ENCODE results near the gene CYP4B1. TPM values are rescaled to one million over a fixed set of nuclear protein-coding genes. Genes with fewer than 3 reads are reported as not detected.

The CYP4B1 gene
- total and polyA plus RNA-seq, 2 donors (not counting 1 experiment from before 2014, with no cell fraction given) = not detected

DNA sequence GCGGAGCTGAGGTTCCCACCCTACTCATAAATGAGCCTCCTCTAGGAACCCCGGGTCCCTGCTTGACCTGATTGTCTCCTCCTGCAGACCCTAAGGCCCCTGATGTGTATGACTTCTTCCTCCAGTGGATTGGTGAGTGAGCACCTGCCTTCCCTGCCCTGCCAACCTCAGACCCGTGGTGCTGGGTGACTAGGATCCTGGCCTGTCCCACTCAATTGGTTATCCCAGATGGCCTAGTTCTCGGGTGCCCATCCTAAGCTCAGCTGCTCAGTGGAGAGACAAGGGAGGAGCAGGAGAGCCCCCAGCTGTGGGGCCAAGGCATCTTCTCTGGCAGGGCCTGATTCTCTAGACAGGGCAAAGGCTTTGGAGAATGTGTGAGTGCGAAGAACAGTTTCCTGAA is 12.2 kb downstream of the CYP4B1 start:
- Histone ChIP-seq H4K20me1 (ENCODE audit: control insufficient read depth, insufficient read depth, low read length, poor library complexity, severe bottlenecking) (no peaks in the 10 kb centered on the region), H3K4me3 (ENCODE audit: control extremely low read depth in 1 of 5, extremely low read depth in 1 of 5, insufficient read depth in 1 of 5, low read depth in 2 of 5, low read length in 4 of 5) (no peak overlapping the region), H3K36me3 (replicated peaks in 1 of 2; ENCODE audit: control extremely low read depth in 1 of 2, control insufficient read depth in 1 of 2, extremely low read depth in 1 of 2, insufficient read depth in 2 of 2, low read length in 1 of 2) (no peaks in the 10 kb centered on the region), H3K4me1 (ENCODE audit: control insufficient read depth in 2 of 2, insufficient read depth in 2 of 2, low read length in 2 of 2) (no peaks in the 10 kb centered on the region), H3K27me3 (replicated peaks in 1 of 4; ENCODE audit: control extremely low read depth in 1 of 4, control insufficient read depth in 3 of 4, insufficient read depth in 4 of 4, low read length in 3 of 4) (no peaks in the 10 kb centered on the region), H3K9me3 (ENCODE audit: control extremely low read depth in 1 of 3, control insufficient read depth in 2 of 3, insufficient read depth in 1 of 3, low read length in 2 of 3) (peaks cover 0 to 3% (median 0%) of the 10 kb centered on the region in 3 donors), H3K9ac (ENCODE audit: low read length) (no peak overlapping the region), H2AFZ (ENCODE audit: insufficient read depth, low read depth, low read length, poor library complexity, severe bottlenecking) (no peak overlapping the region), H3K79me2 (ENCODE audit: control insufficient read depth, insufficient read depth, low read length) (no peaks in the 10 kb centered on the region), H3K27ac (ENCODE audit: low read length in 2 of 2) (no peak overlapping the region), H3K4me2 (replicated peaks; ENCODE audit: low read depth, low read length, poor library complexity, severe bottlenecking) (no peak overlapping the region)
- Mint-ChIP-seq H3K9me3 (ENCODE audit: insufficient read depth) (peaks cover 5% of the 10 kb centered on the region), H3K4me3 (no peak overlapping the region), H3K4me1 (no peaks in the 10 kb centered on the region), H3K27ac (no peak overlapping the region), H3K27me3 (peaks cover 13% of the 10 kb centered on the region)
- TF ChIP-seq EZH2 (IDR thresholded peaks at IDR 0.05; ENCODE audit: borderline replicate concordance, insufficient read depth, low read depth, low read length, poor library complexity, severe bottlenecking) (no peak), CTCF (IDR thresholded peaks at IDR 0.05) (no peak)
- ATAC-seq (ENCODE audit: low read depth) = no peak
- WGBS (ENCODE audit: insufficient coverage) = 86% methylated on average over 4 of the region's 5 CpGs
- intact Hi-C loops (cut with micrococcal nuclease) = no loop called here
- ChIA-PET POLR2A (no interaction called here), CTCF (no interaction called here)
- DNase-seq = no peak

- peaks cover 0 to 6% (median 0%) of the 10 kb centered on the region in 3 donors for H3K9me3 ChIP-seq (ENCODE audit: control extremely low read depth in 1 of 3, control insufficient read depth in 2 of 3, insufficient read depth in 1 of 3, low read length in 2 of 3)
- no peak for DNase-seq
- no peak for ATAC-seq (ENCODE audit: low read depth)
- TF ChIP-seq EZH2 (IDR thresholded peaks at IDR 0.05; ENCODE audit: borderline replicate concordance, insufficient read depth, low read depth, low read length, poor library complexity, severe bottlenecking) (no peak), CTCF (IDR thresholded peaks at IDR 0.05) (no peak)
- H3K36me3 ChIP-seq (replicated peaks in 1 of 2; ENCODE audit: control extremely low read depth in 1 of 2, control insufficient read depth in 1 of 2, extremely low read depth in 1 of 2, insufficient read depth in 2 of 2, low read length in 1 of 2) = no peaks in the 10 kb centered on the region
- ChIA-PET CTCF (no interaction called here), POLR2A (no interaction called here)
- H3K9ac ChIP-seq (ENCODE audit: low read length) = no peak overlapping the region
- H3K27me3 Mint-ChIP-seq = peaks cover 12% of the 10 kb centered on the region
- H3K27me3 ChIP-seq (replicated peaks in 1 of 4; ENCODE audit: control extremely low read depth in 1 of 4, control insufficient read depth in 3 of 4, insufficient read depth in 4 of 4, low read length in 3 of 4) = no peaks in the 10 kb centered on the region
- H3K4me2 ChIP-seq (replicated peaks; ENCODE audit: low read depth, low read length, poor library complexity, severe bottlenecking) = no peak overlapping the region
- H3K4me3 Mint-ChIP-seq = no peak overlapping the region
- H3K4me1 Mint-ChIP-seq = no peaks in the 10 kb centered on the region
- H3K79me2 ChIP-seq (ENCODE audit: control insufficient read depth, insufficient read depth, low read length) = no peaks in the 10 kb centered on the region
- no peaks in the 10 kb centered on the region for H3K4me1 ChIP-seq (ENCODE audit: control insufficient read depth in 2 of 2, insufficient read depth in 2 of 2, low read length in 2 of 2)
- intact Hi-C loops (cut with micrococcal nuclease) = no loop called here
- no peak overlapping the region for H2AFZ ChIP-seq (ENCODE audit: insufficient read depth, low read depth, low read length, poor library complexity, severe bottlenecking)
- H4K20me1 ChIP-seq (ENCODE audit: control insufficient read depth, insufficient read depth, low read length, poor library complexity, severe bottlenecking) = no peaks in the 10 kb centered on the region
- no peak overlapping the region for H3K27ac Mint-ChIP-seq
- H3K9me3 Mint-ChIP-seq (ENCODE audit: insufficient read depth) = peaks cover 5% of the 10 kb centered on the region
- 77% methylated on average over 10 of the region's 11 CpGs for WGBS (ENCODE audit: insufficient coverage)
- H3K27ac ChIP-seq (ENCODE audit: low read length in 2 of 2) = no peak overlapping the region
- no peak overlapping the region for H3K4me3 ChIP-seq (ENCODE audit: control extremely low read depth in 1 of 5, extremely low read depth in 1 of 5, insufficient read depth in 1 of 5, low read depth in 2 of 5, low read length in 4 of 5)
Observed at GRCh38 chr1:46812065-46812963, 13.5 kb downstream of the CYP4B1 start.
